ENCODE measurements around the gene RANBP9.

- TF ChIP-seq CTCF (tag by site-specific recombination; IDR thresholded peaks at IDR 0.05): no peak
- TF ChIP-seq ZNF626 (tag by site-specific recombination; IDR thresholded peaks at IDR 0.05): no peak
- TF ChIP-seq TSHZ1 (tag by site-specific recombination; IDR thresholded peaks at IDR 0.05; ENCODE audit: borderline replicate concordance): no peak
- no peak for TF ChIP-seq BCL6B (tag by site-specific recombination; IDR thresholded peaks at IDR 0.05)
- TF ChIP-seq PRDM10 (tag by site-specific recombination; IDR thresholded peaks at IDR 0.05): 0 out of 2 replicates have a peak, but pooled peaks have one; percentile 33
- no peak for TF ChIP-seq ZBTB11 (tag by site-specific recombination; conservative IDR thresholded peaks at IDR 0.05; ENCODE audit: low read depth)
- no peak for TF ChIP-seq ZNF558 (tag by site-specific recombination; IDR thresholded peaks at IDR 0.05)
- TF ChIP-seq ZNF707 (tag by site-specific recombination; IDR thresholded peaks at IDR 0.05): no peak
- TF ChIP-seq SP7 (tag by site-specific recombination; IDR thresholded peaks at IDR 0.05): no peak
- TF ChIP-seq SCRT1 (tag by site-specific recombination; IDR thresholded peaks at IDR 0.05; ENCODE audit: borderline replicate concordance): no peak
Measured at GRCh38 chr6:13667655-13668054, 44.0 kb downstream of the RANBP9 start.
